Central memory CD8-positive, alpha-beta T cell (primary cell): ENCODE measurements around the gene TMEM80.

ENCODE experiments used
- ATAC-seq: fragments of 150-1000 bp; cut with Tn5 transposase; replicated peaks from 2 replicates; pipeline ENCODE4 v1.10.0; 2022; ENCODE audit warnings: mild to moderate bottlenecking, moderate FRiP score, moderate number of reproducible peaks; ENCODE audit not compliant: poor library complexity, severe bottlenecking; ENCODE audit errors: extremely low read depth
- DNase-seq, 2 donors: peaks; one replicate each; pipeline ENCODE4 v3.0.0; 2021; ENCODE audit warnings: low spot score in 2 of 2
- H3K27ac Mint-ChIP-seq: one replicate; pipeline ENCODE4 v1.8.0; 2022; ENCODE audit warnings: low read depth, mild to moderate bottlenecking, moderate library complexity, mixed read lengths
- H3K27me3 Mint-ChIP-seq: one replicate; pipeline ENCODE4 v1.8.0; 2022; ENCODE audit warnings: mixed read lengths
- H3K36me3 Mint-ChIP-seq: one replicate; pipeline ENCODE4 v1.8.0; 2022; ENCODE audit warnings: mild to moderate bottlenecking, moderate library complexity, mixed read lengths; ENCODE audit not compliant: insufficient read depth
- H3K4me1 Mint-ChIP-seq: one replicate; pipeline ENCODE4 v1.8.0; 2022; ENCODE audit warnings: mixed read lengths
- H3K4me3 Mint-ChIP-seq: one replicate; pipeline ENCODE4 v1.8.0; 2022; ENCODE audit warnings: mild to moderate bottlenecking, moderate library complexity, mixed read lengths
- H3K9me3 Mint-ChIP-seq: one replicate; pipeline ENCODE4 v1.8.0; 2022; ENCODE audit warnings: mixed read lengths

The TMEM80 gene

DNA sequence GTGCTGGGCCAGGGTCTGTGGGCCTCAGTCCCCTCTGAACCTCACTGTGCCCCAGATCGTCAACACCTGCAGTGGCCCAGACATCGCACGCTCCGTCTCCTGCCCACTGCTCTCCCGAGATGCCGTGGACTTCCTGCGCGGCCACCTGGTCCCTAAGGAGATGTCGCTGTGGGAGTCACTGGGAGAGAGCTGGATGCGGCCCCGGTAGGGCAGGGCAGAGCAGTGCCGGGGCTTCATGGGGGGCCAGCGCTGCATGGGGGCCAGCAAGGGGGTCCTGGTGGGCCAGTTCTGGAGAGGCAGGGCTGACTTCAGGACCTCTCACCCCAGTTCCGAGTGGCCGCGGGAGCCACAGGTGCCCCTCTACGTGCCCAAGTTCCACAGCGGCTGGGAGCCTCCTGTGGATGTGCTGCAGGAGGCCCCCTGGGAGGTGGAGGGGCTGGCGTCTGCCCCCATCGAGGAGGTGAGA is 26.8 kb downstream of the TMEM80 start:
- DNase-seq (no peak), ATAC-seq (no peak)
- peaks cover 5% of the 10 kb centered on the region for H3K36me3 Mint-ChIP-seq
- peaks cover 44% of the 10 kb centered on the region for H3K27me3 Mint-ChIP-seq
- no peaks in the 10 kb centered on the region for H3K9me3 Mint-ChIP-seq
- no peak overlapping the region for H3K27ac Mint-ChIP-seq
- peaks cover 15% of the 10 kb centered on the region for H3K4me1 Mint-ChIP-seq
- peak overlapping the region; percentile 49 for H3K4me3 Mint-ChIP-seq

- Mint-ChIP-seq H3K36me3 (peaks cover 5% of the 10 kb centered on the region), H3K4me1 (peaks cover 15% of the 10 kb centered on the region), H3K27ac (no peak overlapping the region), H3K4me3 (peak overlapping the region; percentile 79), H3K27me3 (peaks cover 44% of the 10 kb centered on the region), H3K9me3 (no peaks in the 10 kb centered on the region)
- DNase-seq: no peak
- ATAC-seq: no peak
Measured at GRCh38 chr11:723120-723883, 27.7 kb downstream of the TMEM80 start.

GRCh38 chr11:724049-724777 is 28.6 kb downstream of the TMEM80 start:
- DNase-seq (no peak), ATAC-seq (no peak)
- Mint-ChIP-seq H3K4me3 (peak overlapping the region; percentile 32), H3K27me3 (peaks cover 39% of the 10 kb centered on the region), H3K9me3 (no peaks in the 10 kb centered on the region), H3K36me3 (peaks cover 5% of the 10 kb centered on the region), H3K27ac (no peak overlapping the region), H3K4me1 (peaks cover 15% of the 10 kb centered on the region)

- no peak overlapping the region for H3K27ac Mint-ChIP-seq
- no peak for DNase-seq
- peak overlapping the region; percentile 74 for H3K4me3 Mint-ChIP-seq
- no peaks in the 10 kb centered on the region for H3K9me3 Mint-ChIP-seq
- ATAC-seq: no peak
- peaks cover 32% of the 10 kb centered on the region for H3K27me3 Mint-ChIP-seq
- peaks cover 5% of the 10 kb centered on the region for H3K36me3 Mint-ChIP-seq
- H3K4me1 Mint-ChIP-seq: peaks cover 15% of the 10 kb centered on the region
Measured at GRCh38 chr11:724778-725386, 29.3 kb downstream of the TMEM80 start.

GRCh38 chr11:725624-726202 is 30.1 kb downstream of the TMEM80 start:
- no peak overlapping the region for H3K27ac Mint-ChIP-seq
- DNase-seq (no peak), ATAC-seq (no peak)
- peaks cover 5% of the 10 kb centered on the region for H3K36me3 Mint-ChIP-seq
- no peaks in the 10 kb centered on the region for H3K9me3 Mint-ChIP-seq
- peak overlapping the region; percentile 74 for H3K4me3 Mint-ChIP-seq
- peaks cover 15% of the 10 kb centered on the region for H3K4me1 Mint-ChIP-seq
- peaks cover 29% of the 10 kb centered on the region for H3K27me3 Mint-ChIP-seq

GRCh38 chr11:726278-727220 is 30.9 kb downstream of the TMEM80 start:
- H3K27ac Mint-ChIP-seq: no peak overlapping the region
- no peaks in the 10 kb centered on the region for H3K9me3 Mint-ChIP-seq

DNA sequence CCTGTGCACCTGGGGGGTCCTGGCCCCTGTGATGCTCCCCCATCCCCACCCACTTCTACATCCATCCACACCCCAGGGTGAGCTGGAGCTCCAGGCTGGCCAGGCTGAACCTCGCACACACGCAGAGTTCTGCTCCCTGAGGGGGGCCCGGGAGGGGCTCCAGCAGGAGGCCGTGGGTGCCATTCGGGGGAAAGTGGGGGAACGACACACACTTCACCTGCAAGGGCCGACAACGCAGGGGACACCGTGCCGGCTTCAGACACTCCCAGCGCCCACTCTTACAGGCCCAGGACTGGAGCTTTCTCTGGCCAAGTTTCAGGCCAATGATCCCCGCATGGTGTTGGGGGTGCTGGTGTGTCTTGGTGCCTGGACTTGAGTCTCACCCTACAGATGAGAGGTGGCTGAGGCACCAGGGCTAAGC is 31.7 kb downstream of the TMEM80 start:
- Mint-ChIP-seq H3K4me3 (peak overlapping the region; percentile 74), H3K9me3 (no peaks in the 10 kb centered on the region), H3K27me3 (peaks cover 20% of the 10 kb centered on the region), H3K4me1 (peaks cover 6% of the 10 kb centered on the region), H3K36me3 (peaks cover 4% of the 10 kb centered on the region), H3K27ac (no peak overlapping the region)
- DNase-seq: no peak
- ATAC-seq: no peak

More at GRCh38 chr11:726278-727220, 30.9 kb downstream of the TMEM80 start:
- Mint-ChIP-seq H3K4me1 (peaks cover 10% of the 10 kb centered on the region), H3K4me3 (peak overlapping the region; percentile 74), H3K36me3 (peaks cover 5% of the 10 kb centered on the region), H3K27me3 (peaks cover 23% of the 10 kb centered on the region)
- no peak for ATAC-seq
- DNase-seq: no peak

DNA sequence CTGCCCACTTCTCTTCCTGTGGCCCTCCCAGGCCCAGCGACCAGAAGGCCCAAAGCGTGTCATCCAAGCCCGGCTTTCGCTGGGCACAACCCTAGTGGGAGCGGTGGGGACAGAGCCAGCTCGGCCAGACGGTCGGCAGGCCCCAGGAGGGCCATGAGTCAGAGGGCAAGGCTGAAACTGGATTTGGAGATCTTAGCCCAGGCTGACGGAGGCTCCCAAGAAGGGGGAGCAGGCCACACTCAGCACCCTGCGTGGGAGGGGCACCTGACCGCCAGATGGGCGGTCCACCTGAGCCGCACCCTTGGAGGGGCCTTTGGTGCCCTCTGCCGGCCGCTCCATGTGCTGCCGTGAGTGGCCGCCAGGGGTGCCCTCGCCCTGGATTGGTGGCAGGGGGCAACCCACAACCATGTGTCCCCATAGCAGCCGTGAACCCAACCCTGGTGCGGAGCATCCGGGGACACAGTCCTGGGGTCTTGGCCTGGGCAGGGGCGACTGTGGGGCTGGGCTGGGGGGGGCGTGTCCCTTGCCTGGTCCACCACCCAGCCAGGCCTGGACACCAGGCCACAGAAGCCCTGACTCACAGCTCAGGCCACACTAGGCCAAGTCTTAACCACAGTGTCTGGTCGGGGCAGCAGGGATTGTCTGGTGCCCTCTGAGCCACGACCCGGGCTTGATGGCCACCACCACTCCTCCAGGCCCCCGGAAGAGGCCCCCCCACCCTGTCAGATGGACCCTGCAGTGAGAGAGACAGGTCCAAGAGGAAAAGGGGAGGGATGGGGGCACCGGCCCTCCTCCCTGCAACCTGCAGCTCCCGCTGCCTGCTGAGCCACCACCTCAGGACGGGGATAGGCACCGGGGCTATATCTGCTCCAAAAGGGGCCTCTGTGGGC is 32.5 kb downstream of the TMEM80 start:
- H3K27me3 Mint-ChIP-seq: peaks cover 16% of the 10 kb centered on the region
- no peak overlapping the region for H3K4me3 Mint-ChIP-seq
- ATAC-seq (peak; percentile 80), DNase-seq (peak; percentile 65 to 67)
- no peak overlapping the region for H3K27ac Mint-ChIP-seq
- no peaks in the 10 kb centered on the region for H3K9me3 Mint-ChIP-seq
- peaks cover 3% of the 10 kb centered on the region for H3K36me3 Mint-ChIP-seq
- peaks cover 3% of the 10 kb centered on the region for H3K4me1 Mint-ChIP-seq

DNA sequence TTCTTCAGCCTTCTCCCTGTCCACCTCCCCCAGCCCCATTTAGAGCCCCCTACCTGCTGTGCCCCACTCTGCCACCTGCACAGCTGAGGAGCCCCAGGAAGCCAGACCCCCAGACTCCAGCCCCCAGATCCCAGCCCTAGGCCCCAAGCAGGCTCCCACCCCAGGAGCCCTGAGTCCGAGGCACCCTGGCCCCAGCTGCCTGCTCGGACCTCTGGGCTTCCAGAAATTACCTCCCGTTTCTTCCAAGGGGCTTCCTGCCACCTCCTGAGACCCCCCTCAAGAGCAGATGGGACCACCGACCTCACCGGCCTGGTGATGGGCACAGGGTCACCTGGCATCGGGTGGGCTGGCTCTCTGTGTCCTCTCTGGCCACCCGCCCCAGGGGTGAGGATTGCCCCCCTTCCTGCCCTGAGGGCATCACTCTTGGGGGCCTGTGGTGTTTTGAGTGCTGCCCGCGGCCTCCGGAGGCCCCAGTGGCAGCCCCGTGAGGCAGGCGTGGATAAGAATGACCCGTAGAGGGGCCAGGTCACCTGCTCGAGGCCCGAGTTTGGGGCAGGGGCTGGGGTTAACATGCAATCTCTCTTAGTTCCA is 33.4 kb downstream of the TMEM80 start:
- no peak overlapping the region for H3K27ac Mint-ChIP-seq
- DNase-seq: no peak
- H3K9me3 Mint-ChIP-seq: no peaks in the 10 kb centered on the region
- ATAC-seq: no peak
- H3K27me3 Mint-ChIP-seq: peaks cover 7% of the 10 kb centered on the region
- H3K36me3 Mint-ChIP-seq: peaks cover 2% of the 10 kb centered on the region
- H3K4me1 Mint-ChIP-seq: no peaks in the 10 kb centered on the region
- H3K4me3 Mint-ChIP-seq: no peak overlapping the region

DNA sequence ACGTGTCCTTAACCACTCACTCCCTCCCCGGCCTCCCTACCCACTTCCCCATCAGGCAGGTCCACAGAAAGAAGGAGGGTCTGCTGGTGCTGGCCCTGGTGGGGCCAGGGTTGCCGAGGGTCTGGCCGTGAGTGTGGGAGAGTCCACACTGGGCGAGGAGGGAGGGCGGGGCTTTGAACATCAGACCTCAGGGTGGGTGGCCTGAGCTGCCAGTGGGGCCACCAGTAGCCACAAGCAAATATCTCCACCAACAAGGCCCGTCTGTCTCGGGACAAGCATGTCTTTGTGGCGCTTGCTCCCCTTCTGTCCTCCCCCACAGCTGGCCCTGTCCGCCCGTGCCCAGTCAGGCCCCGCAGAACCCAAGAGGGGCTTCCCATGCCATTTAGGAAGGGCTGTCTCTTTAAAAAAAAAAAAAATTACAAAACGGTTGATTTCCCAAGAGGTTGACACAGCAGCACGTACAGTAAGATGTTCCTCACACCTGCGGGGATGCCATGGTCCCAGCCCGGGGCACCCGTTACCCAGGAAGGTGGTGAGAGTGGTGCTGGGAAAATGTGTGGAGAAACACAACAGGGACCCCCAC is 34.0 kb downstream of the TMEM80 start:
- no peaks in the 10 kb centered on the region for H3K4me1 Mint-ChIP-seq
- no peak overlapping the region for H3K4me3 Mint-ChIP-seq
- DNase-seq: no peak
- ATAC-seq: no peak
- H3K27me3 Mint-ChIP-seq: peaks cover under 1% of the 10 kb centered on the region
- peaks cover under 1% of the 10 kb centered on the region for H3K36me3 Mint-ChIP-seq
- no peaks in the 10 kb centered on the region for H3K9me3 Mint-ChIP-seq
- H3K27ac Mint-ChIP-seq: no peak overlapping the region
